HG03095 (cell line): Measurements from ENCODE around the gene NKAPL.

Experiments
- ATAC-seq: cut with Tn5 transposase; IDR thresholded peaks from one replicate; pipeline ENCODE4 v1.9.1; 2021; ENCODE audit warnings: moderate library complexity; ENCODE audit not compliant: unreplicated experiment

NKAPL gene

DNA sequence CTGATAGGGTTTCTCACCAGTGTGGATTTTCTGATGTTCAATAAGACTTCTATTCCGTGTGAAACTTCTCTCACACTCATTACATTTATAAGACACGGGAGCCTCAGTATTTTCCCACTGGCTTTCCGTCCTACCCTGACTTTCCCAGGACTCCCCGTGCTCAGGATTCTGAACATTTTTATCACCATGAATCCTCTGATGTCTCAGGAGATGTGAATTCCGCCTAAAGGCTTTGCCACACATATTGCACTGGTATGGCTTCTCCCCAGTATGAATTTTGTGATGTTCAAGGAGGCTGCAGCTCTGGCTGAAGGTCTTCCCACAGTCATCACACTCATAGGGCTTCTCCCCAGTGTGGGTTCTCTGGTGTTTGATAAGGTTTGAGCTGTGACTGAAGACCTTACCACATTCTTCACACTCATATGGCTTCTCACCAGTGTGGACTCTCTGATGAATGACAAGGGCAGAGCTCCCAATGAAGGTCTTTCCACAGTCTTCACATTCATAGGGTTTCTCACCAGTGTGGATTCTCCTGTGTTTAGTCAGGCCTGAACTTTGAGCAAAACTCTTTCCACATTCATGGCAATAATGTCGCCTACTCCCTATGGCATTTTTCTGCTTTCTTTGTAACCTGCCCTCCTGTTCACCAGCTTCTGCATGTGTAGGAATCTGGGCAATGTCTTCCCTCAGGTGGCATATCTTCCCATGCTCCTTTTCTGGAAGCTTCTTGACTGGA lies 13.7 kb upstream of the NKAPL start:
- no peak for ATAC-seq

DNA sequence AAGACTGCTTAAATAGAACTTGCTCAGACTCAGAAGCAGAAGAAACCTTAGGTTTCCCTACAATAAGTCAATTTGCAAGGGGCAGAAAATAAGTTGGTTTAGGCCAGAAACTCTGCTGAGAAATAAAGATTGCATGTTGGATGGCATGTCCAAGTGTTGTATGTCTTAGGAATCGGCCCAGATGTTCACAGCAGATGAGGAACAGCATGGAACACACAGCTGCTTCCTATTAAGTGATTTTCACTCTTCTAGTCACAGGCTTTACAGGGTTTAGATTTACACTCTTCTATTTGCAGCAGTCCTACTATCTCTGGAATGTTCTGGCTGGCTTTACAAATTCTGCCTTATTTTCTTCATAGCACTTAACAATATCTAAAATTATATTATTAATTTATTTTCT lies 10.2 kb upstream of the NKAPL start:
- no peak for ATAC-seq

DNA sequence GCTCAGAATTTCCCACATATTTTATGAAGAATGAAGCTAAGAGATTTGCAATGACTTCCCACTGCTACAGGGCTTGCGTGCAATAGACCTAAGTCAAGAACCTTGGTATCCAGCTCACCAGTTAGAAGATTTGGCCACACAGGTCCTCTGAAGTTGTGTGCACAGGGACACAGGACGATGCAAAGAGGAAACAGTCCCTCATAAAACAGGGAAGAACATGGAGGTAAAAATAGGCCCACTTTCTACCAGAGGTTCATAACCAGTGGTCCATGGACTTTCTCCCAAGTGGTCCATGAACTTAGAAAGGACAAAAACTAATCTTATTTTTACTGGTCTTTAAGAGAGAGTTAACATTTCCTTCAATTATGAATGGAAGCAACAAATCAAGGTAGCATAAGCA lies 8.3 kb upstream of the NKAPL start:
- no peak for ATAC-seq

DNA sequence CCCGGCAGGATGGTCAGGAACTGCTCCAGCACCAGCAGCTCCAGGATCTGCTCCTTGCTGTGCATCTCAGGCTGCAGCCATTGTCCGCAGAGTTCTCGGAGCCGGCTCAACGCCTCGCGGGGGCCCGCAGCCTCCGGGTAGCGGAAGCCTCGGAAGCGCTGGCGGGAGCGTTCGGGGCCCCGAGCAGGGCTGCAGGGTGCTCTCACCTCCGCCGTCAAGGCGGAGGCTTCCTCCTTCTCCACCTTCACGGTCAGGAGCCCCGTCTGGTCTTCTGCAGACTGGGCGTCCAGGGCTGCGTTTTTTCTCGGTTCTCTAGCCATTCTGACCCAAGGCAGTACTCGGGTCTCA lies 7.5 kb upstream of the NKAPL start:
- ATAC-seq, result peak; percentile 29

DNA sequence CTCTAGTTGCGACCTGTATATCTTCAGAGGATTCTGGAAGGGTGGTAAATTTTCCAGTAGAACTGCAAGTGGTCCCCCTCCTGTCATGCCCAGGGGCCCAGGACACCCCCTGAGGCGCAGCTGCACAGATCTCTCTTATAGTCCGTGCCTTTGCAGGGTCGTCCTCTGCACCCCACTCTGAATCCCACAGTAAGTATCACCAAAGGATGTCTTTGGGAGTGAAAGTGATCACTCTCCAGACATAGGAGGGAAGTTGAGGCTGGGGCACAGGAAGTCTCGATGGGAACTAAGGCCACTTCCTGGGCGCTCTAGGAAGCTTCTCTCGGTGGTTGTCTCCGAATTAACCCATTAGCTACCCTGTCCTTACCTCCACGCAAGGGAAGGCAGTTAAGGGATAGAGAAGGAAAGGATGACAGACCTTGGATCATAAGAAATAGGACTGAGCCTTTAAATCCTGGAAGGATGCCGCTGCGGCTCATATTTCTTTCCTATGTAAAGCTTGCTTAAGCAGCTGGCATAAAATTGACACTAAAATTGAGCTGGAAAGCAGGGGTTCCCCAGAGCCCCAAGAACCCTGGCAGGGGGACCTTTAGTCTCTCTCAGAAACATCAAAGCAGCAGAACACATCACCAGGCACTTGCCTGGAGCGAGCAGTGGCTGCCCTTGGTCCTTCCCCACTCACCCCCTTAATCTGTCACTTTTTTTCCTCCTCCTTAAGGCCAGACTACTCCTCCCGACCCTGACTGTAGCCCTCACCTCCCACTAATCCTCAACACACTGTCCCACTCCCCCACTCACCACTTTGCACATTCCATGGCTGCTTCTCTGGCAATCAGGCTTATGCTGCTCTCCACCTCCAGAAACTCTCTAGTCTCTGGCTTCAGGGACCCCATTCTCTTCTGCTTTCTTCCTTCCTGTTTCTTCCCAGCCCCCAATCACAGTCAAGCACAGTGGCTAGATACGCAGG lies 6.8 kb upstream of the NKAPL start, which contains the start of gene ZKSCAN4:
Gene ZKSCAN4, minus strand, starts transcription at position 261 of the 967 bp plus-strand sequence. CDS start 289 bp downstream, outside the sequence.
- ATAC-seq, result peak; percentile 83

DNA sequence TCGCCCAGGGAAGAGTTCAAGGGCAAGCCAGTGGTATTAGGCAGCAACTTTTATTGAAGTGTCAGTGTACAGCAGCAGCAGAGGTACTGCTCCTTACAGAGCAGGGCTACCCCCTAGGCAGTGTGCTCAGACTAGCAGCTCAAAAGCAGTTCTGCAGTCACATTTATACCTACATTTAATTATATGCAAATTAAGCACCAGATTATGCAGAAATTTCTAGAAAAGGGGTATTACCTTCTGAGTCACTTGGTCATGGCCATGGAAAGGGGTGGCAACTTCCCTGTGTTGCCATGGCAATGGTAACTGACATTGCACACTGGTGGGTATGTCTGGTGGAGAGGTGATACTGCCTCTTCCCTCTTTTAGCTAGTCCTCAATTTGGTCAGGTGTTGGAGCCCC lies 5.0 kb upstream of the NKAPL start:
- no peak for ATAC-seq

DNA sequence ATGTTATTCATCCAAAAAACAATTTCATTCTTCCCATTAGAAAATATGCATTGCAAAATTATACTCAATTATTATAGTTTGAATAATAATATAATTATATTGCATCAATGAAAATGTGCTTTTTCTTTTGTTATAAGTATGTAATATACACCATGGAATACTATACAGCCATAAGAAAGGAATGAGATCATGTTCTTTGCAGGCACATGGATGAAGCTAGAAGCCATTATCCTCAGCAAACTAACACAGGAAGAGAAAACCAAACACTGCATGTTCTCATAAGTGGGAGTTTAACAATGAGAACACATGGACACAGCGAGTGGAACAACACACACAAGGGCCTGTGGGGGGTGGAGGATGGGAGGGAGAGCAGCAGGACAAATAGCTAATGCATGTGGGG lies 2.1 kb upstream of the NKAPL start:
- ATAC-seq, result no peak

DNA sequence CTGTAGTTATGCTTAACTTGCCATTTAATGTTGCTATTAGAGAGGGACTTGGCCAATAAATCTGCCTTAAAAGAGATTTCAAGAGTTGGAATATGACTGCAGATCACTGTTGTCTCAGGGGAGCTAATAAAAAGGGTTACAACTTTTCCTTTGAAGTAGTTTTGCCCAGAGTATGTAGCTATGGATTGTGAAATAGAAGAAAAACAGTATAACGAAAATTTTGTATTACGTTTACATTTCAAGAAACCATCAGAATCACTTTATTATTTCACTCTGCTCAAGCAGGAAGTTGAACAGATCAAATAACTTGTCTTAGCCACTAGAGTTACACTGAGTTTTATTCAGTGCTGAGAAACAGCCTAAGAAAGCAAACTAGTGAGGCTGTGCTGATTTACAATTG lies 4.8 kb downstream of the NKAPL start:
- ATAC-seq, result no peak

DNA sequence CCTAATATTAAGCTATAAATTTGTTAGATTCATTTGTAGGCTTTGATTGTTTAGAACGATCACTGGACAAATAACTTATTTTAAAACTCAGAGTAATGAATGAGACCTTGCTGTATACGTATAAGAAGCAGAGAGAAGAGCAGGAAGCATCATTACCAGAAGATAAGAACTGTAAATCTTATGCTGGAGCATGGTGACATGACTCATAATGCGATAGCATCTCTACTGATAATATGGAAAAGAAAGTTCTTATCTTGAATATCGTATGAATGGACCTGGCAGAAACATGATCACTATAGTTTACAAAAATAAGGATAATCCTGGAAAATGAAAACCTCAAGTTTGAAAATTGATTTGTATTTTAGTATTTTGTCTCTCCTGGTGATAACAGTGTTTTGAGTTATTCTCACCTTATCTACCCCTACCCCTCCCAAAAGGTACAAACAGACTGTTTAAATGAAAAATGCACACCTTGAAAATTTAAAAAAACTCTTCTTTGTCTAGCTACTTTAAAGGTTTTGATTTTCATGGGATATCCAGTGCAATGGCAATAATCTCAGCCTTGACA lies 5.8 kb downstream of the NKAPL start:
- ATAC-seq, result no peak

DNA sequence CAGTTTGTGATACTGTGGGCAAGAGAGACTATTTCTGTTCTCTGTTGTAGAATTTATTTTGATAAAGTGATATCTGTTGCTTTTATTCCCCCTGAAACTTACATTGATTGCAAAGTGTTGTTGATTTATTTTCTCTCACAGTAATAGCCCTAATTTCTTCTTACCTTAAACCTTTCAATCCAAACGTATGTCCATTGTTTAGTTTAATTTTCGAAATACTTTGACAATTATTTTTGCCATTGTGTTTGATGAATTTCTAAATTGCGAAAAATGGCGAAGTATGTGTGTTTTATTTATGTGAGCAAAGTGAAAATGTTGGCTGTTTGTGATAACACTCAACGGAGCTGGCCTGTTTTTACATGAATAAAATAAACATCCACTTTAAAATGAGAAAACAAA lies 7.5 kb downstream of the NKAPL start:
- no peak for ATAC-seq

DNA sequence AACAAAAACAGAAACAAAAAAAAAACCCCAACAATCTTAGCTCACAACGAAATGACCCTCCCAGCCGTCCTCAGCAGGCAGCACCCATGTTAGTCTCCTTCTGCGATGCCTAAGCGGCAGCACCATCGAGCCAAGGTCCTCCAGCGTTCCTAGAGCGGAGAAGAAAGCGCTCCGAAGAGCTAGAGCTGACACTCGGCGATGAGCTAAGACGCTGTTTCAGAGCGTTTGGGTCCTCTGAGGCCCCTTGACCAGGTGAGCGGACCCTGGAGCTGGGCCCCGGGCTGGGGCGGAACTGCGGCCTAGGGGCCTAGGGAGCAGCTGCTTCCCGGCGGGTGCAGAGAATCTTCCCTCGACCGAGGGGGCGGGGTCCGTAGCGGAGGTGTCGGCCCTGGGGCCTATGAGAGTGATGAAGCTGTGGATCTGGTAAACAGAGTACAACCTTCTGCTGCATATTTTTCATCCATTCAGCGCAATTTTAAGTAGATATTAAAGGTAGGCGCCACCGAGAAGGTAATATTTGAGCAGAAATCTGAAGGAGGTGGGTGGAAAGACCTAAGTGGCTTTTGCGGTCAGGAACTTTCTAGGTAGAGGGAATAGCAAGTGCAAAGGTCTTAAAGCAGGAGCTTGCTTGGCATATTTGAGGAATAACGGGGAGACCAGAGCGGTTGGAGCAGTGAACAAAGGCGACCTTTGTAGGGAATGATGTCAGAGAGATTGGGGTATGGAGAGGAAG lies 8.0 kb downstream of the NKAPL start, which contains the start of gene ZSCAN26:
Gene ZSCAN26, plus strand, starts transcription at position 182 of the 733 bp plus-strand sequence. CDS start 4,777 bp downstream, outside the sequence.
- peak; percentile 88 for ATAC-seq

DNA sequence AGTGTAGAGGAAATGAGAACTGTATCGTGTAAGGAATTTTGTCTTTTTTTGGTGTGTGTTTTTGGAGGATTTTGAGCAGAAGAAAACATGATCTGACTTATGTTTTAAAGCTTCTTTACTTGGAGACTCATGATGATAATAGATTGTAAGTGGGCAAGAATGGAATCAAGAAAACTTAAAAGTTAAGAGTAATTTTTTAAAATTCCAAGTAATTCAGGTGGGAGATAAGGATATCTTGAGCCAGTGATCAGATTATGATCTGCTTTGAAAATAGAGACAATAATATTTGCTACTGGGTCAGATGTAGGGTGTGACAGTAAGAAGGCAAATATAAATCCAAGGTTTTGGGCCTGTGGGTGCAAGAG lies 8.6 kb downstream of the NKAPL start:
- ATAC-seq, result no peak

DNA sequence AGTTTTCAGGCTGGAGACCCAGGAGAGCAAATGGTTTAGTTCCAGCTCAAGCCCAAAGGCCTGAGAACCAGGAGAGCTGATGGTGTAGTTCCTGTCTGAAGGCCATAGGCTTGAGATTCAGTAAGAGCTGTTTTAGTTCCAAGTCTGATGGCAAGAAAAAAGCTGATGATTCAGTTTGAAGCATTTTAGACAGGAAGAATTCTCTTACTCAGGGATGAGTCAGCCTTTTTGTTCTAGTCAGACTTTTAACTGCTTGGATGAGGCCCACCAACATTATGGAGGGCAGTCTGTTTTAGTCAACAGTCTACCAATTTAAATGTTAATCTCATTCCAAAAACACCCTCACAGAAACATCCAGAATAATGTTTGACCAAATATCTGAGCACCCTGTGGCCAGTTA lies 10.4 kb downstream of the NKAPL start:
- ATAC-seq, result no peak

DNA sequence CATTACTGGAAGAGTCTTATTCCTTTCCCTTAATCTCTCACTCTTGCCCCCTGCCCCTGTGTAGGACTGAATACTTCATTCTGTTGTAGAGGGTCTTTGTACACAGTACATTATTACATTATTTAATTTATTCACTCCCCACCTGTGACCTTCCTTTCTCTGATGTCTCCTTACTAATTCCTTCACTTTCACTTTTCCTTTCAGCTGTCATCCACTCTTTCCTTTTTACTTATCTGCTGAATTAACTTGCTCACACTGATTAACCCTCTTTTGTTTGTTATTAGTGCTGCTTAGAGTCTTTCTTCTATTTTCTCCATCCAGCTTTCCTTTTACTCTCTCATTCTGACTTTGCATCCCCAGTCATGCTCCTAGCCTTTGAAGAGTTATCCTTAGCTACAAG lies 15.8 kb downstream of the NKAPL start:
- no peak for ATAC-seq

DNA sequence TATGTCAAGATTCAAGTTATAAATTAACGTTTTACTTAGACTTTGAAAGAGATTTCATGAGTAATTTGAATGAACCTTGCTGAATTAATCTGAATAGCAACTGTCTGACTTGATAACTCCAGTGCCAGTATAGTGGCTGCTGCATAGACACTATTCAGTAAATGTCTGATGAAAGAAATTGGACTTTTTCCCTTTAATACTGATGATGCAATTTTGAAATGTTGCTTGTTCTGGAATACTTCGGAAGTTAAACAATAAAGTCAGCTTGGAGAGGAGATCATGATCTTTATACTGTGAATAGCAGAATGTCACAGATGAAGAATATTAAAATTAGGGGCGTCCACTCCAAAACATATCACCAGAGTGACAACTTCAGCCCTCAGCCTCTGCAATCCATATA lies 18.6 kb downstream of the NKAPL start:
- no peak for ATAC-seq

DNA sequence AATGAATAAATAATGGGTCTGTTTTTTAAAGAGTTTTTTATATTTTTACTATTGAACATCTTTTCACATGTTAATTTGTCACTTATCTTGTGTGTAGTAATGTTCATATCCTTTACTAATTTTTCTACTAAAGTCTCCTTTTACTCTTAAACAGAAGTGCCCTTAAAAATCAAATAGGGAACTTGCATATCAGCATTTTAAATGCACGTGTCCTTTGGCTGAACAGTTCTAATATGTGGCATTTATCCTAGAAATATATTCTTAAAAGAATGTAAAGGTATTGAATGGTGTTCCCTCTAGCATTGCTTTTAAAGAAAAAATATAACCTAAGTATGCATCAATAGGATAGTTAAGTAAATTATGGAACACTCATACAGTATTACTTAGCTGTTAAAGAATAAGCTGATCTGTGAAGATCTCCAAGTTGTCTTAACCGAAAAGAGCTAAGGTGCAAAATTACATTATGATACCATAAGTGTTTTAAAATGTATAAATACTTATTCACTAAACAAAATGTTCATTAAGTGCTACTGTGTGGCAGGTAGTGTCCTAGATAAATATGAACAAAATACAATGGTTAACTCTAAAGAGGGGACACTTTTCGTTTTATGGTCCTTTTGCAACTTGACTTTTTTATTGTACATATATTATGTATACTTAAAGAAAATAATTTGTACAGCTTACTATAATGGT lies 21.6 kb downstream of the NKAPL start:
- ATAC-seq, result no peak

DNA sequence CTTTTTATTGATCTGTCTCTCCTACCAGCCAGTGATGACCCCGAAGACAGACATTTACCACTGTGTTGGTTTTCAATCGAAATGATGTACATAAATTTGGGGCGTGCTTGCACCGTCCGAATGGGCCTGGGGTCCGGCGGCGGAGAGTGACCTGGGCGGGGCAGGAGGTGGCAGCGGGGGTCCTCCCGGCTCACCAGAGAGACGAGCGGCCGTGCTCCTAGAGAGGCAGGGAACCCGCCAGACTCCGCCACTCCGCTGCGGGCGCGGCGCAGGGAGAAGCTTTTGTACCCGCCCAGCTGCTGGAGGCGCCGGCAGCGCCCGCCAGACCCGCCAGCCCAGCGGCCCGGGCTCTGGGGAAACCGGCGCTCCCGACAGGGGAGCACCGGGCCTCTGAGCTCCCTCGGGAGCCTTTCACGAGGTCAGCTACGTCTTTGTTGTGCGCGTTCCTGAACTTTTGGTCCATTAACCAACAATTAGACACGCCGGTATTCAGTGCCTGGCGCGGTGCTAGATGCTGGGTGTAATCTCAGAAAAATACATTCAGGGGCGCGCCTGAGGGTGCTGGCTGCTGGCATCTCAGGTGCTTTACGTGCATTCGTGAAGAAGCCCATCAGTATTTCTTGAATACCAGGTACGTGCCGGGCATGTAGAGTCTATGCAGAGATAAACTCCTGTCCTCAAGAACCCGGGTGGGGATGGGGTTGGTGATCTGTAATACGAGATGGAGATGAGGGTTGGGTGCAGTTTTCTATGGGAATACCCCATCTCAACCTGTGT lies 22.4 kb downstream of the NKAPL start, which contains the start of gene PGBD1:
Gene PGBD1, plus strand, starts transcription at position 285 of the 777 bp plus-strand sequence. CDS start 2,242 bp downstream, outside the sequence.
- ATAC-seq, result peak; percentile 83

DNA sequence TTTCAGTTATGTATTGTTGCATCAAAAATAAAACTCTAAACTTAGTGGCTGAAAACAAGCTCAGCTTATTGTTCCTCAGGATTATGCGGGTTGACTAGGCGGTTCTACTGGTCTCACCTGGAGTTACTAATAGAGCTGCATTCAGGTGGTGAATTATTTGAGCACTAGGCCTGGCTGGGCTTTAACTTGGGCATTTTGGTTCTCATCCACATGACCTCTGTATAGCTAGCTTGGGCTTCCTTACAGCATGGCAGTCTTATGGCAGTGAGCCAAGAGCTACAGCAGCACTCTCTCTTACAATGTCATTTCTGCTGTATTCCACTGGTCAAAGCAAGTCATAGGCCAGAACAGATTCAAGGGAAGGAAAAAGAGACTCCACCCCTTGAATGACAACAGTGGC lies 23.8 kb downstream of the NKAPL start:
- ATAC-seq, result no peak

DNA sequence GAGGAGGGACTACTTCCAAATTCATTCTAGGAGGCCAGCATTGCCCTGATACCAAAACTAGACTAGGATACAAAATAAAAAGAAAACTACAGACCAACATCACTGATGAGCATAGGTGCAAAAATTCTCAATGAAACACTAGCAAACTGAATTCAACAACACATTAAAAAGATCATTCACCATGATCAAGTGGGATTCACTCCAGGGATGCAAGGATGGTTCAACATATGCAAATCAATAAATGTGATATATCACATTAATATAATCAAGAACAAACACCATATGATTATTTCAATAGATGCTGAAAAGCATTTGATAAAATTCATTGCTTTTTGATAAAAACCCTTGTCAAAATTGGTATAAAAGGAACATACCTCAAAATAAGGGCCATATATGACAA lies 32.5 kb downstream of the NKAPL start:
- no peak for ATAC-seq

DNA sequence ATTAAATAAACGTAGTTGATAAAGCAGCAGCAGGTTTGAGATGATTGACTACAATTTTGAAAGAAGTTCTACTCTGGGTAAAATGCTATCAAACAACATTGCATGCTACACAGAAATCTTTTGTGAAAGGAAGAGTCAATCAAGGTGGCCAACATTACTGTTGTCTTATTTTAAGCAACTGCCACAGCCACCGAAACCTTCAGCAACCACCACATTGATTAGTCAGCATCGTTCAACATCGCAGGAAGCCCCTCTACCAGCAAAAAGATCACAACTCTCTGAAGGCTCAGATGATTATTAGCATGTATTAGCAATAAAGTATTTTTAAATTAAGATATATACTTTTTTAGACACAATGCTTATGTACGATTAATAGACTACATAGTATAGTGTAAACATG lies 36.2 kb downstream of the NKAPL start:
- ATAC-seq, result no peak
